ENCODE measurements around the gene INSIG1. TPM values are rescaled to one million over a fixed set of nuclear protein-coding genes. Genes with fewer than 3 reads are reported as not detected.

The INSIG1 gene
- total RNA-seq, 1 experiment from 2014 or later = 103 TPM

GRCh38 chr7:155262031-155262430 is 35.6 kb upstream of the INSIG1 start:
- H3K36me3 ChIP-seq (ENCODE audit: low read depth) = no peaks in the 10 kb centered on the region
- H3K4me2 ChIP-seq = no peak overlapping the region
- peaks cover 6% of the 10 kb centered on the region; the same call in 1 of the 2 replicates for H3K27me3 ChIP-seq (ENCODE audit: insufficient read depth, low read depth)
- no peaks in the 10 kb centered on the region for H4K20me1 ChIP-seq (ENCODE audit: insufficient read depth)
- no TSS peak for BruUV-seq (replicated peaks)
- H3K9me3 ChIP-seq (ENCODE audit: insufficient read depth, low read depth) = no peaks in the 10 kb centered on the region
- H2AFZ ChIP-seq = no peak overlapping the region
- H3K27ac ChIP-seq = no peak overlapping the region
- no peak overlapping the region for H3K4me3 ChIP-seq
- DNase-seq = peak in 1 of 2 experiments; percentile 21
- TF ChIP-seq EZH2 (IDR thresholded peaks at IDR 0.05; ENCODE audit: low read depth) (no peak), CTCF (conservative IDR thresholded peaks at IDR 0.05) (no peak)
- ChIA-PET POLR2A (ENCODE audit: unreplicated experiment) (interaction anchor here (0.7 kb wide), 1 partner anchor 17 kb away, joined by 6 read pairs; no protein-coding TSS in a partner anchor), CTCF (interaction anchor here (1.0 kb wide), 1 partner anchor 9 kb away, joined by 3 read pairs; no protein-coding TSS in a partner anchor)
- H3K79me2 ChIP-seq (ENCODE audit: low read depth) = no peaks in the 10 kb centered on the region
- H3K9me2 ChIP-seq (ENCODE audit: insufficient read depth) = no peaks in the 10 kb centered on the region
- peaks cover 12% of the 10 kb centered on the region; the same call in 1 of the 2 replicates for H3F3A ChIP-seq (ENCODE audit: insufficient read depth, low read depth)
- peaks cover 20% of the 10 kb centered on the region for H3K4me1 ChIP-seq (replicated peaks; ENCODE audit: insufficient read depth)
- intact Hi-C loops (cut with micrococcal nuclease; ENCODE audit: unreplicated experiment) = loop anchor here (2.0 kb wide), 1 partner anchor 35 kb away; the partner anchor contains the start of gene INSIG1

- intact Hi-C loops (cut with micrococcal nuclease; ENCODE audit: unreplicated experiment) = loop anchor here (1.0 to 2.0 kb wide), 2 partner anchors 33 to 34 kb away; partner anchors contain the start of gene INSIG1
- DNase-seq = peak in 1 of 2 experiments; percentile 74
- Histone ChIP-seq H3K4me3 (no peak overlapping the region), H3K4me2 (peak overlapping the region; percentile 38), H3K9me2 (ENCODE audit: insufficient read depth) (no peaks in the 10 kb centered on the region), H3K27me3 (ENCODE audit: insufficient read depth, low read depth) (peaks cover 6% of the 10 kb centered on the region; the same call in 1 of the 2 replicates), H2AFZ (no peak overlapping the region), H3K4me1 (replicated peaks; ENCODE audit: insufficient read depth) (peaks cover 19% of the 10 kb centered on the region), H3F3A (ENCODE audit: insufficient read depth, low read depth) (peaks cover 12% of the 10 kb centered on the region; the same call in 1 of the 2 replicates), H4K20me1 (ENCODE audit: insufficient read depth) (no peaks in the 10 kb centered on the region), H3K27ac (no peak overlapping the region), H3K79me2 (ENCODE audit: low read depth) (no peaks in the 10 kb centered on the region), H3K36me3 (ENCODE audit: low read depth) (no peaks in the 10 kb centered on the region), H3K9me3 (ENCODE audit: insufficient read depth, low read depth) (no peaks in the 10 kb centered on the region)
- BruUV-seq (replicated peaks) = no TSS peak
- no peak for TF ChIP-seq CTCF (conservative IDR thresholded peaks at IDR 0.05)
- no peak for TF ChIP-seq EZH2 (IDR thresholded peaks at IDR 0.05; ENCODE audit: low read depth)
- ChIA-PET POLR2A (ENCODE audit: unreplicated experiment) (interaction anchor here (0.5 kb wide), 1 partner anchor 35 kb away, joined by 5 read pairs; the partner anchor contains the start of gene INSIG1), CTCF (no interaction called here)
Observed at GRCh38 chr7:155263051-155263450, 34.6 kb upstream of the INSIG1 start.

GRCh38 chr7:155263581-155264143 is 34.0 kb upstream of the INSIG1 start:
- peaks cover 12% of the 10 kb centered on the region; the same call in 1 of the 2 replicates for H3F3A ChIP-seq (ENCODE audit: insufficient read depth, low read depth)
- H3K4me2 ChIP-seq = peak overlapping the region; percentile 38
- no peaks in the 10 kb centered on the region for H3K9me3 ChIP-seq (ENCODE audit: insufficient read depth, low read depth)
- no peak overlapping the region for H2AFZ ChIP-seq
- H4K20me1 ChIP-seq (ENCODE audit: insufficient read depth) = no peaks in the 10 kb centered on the region
- BruUV-seq (replicated peaks) = no TSS peak
- H3K27ac ChIP-seq = no peak overlapping the region
- no peaks in the 10 kb centered on the region for H3K9me2 ChIP-seq (ENCODE audit: insufficient read depth)
- ChIA-PET CTCF (no interaction called here), POLR2A (ENCODE audit: unreplicated experiment) (no interaction called here)
- no peak for DNase-seq
- peaks cover 6% of the 10 kb centered on the region; the same call in 1 of the 2 replicates for H3K27me3 ChIP-seq (ENCODE audit: insufficient read depth, low read depth)
- no peak overlapping the region for H3K4me3 ChIP-seq
- H3K4me1 ChIP-seq (replicated peaks; ENCODE audit: insufficient read depth) = peaks cover 16% of the 10 kb centered on the region
- intact Hi-C loops (cut with micrococcal nuclease; ENCODE audit: unreplicated experiment) = loop anchor here (1.0 to 2.0 kb wide), 2 partner anchors 33 kb away; partner anchors contain the start of gene INSIG1
- H3K36me3 ChIP-seq (ENCODE audit: low read depth) = no peaks in the 10 kb centered on the region
- no peaks in the 10 kb centered on the region for H3K79me2 ChIP-seq (ENCODE audit: low read depth)
- TF ChIP-seq EZH2 (IDR thresholded peaks at IDR 0.05; ENCODE audit: low read depth) = no peak

Measured in PC-9 (cell line).